H9 (cell line): ENCODE results near the gene ERAP2. TPM values are rescaled to one million over a fixed set of nuclear protein-coding genes. Genes with fewer than 3 reads are reported as not detected.

Experiments
- DNase-seq: peaks from one replicate; pipeline ENCODE4 v3.0.0-alpha.2; 2017
- H2AFZ ChIP-seq: one replicate; pipeline ENCODE4 v1.6.1; 2013; ENCODE audit warnings: mild to moderate bottlenecking, low read length, control low read depth, moderate library complexity
- H2AK5ac ChIP-seq: 2 replicates; pipeline ENCODE4 v1.6.1; 2013; ENCODE audit warnings: low read length, control low read depth, mixed read lengths; ENCODE audit not compliant: insufficient read length
- H2BK120ac ChIP-seq: one replicate; pipeline ENCODE4 v1.6.1; 2013; ENCODE audit warnings: low read depth, mild to moderate bottlenecking, low read length, control low read depth, inconsistent platforms; ENCODE audit not compliant: poor library complexity, severe bottlenecking
- H2BK12ac ChIP-seq: 2 replicates; pipeline ENCODE4 v1.6.1; 2013; ENCODE audit warnings: low read length, control low read depth, mixed read lengths, low read depth; ENCODE audit not compliant: insufficient read length
- H2BK15ac ChIP-seq: 2 replicates; pipeline ENCODE4 v1.6.1; 2013; ENCODE audit warnings: low read depth, low read length, control low read depth
- H2BK20ac ChIP-seq: one replicate; pipeline ENCODE4 v1.6.1; 2013; ENCODE audit warnings: low read depth, mild to moderate bottlenecking, low read length, control low read depth, inconsistent platforms; ENCODE audit not compliant: poor library complexity, severe bottlenecking
- H2BK5ac ChIP-seq: 2 replicates; pipeline ENCODE4 v1.6.1; 2013; ENCODE audit warnings: low read length, control low read depth, mixed read lengths; ENCODE audit not compliant: insufficient read length
- H3K14ac ChIP-seq: 2 replicates; pipeline ENCODE4 v1.6.1; 2013; ENCODE audit warnings: low read length, control low read depth; ENCODE audit not compliant: insufficient read depth
- H3K18ac ChIP-seq: 2 replicates; pipeline ENCODE4 v1.6.1; 2013; ENCODE audit warnings: low read depth, mild to moderate bottlenecking, mixed read lengths, low read length, control low read depth; ENCODE audit not compliant: insufficient read length
- H3K23ac ChIP-seq: 2 replicates; pipeline ENCODE4 v1.6.1; 2013; ENCODE audit warnings: low read length, control low read depth, mixed read lengths, low read depth; ENCODE audit not compliant: insufficient read length
- H3K23me2 ChIP-seq: 2 replicates; pipeline ENCODE4 v1.6.1; 2013; ENCODE audit warnings: low read depth, mild to moderate bottlenecking, mixed read lengths, low read length, control low read depth; ENCODE audit not compliant: insufficient read length, poor library complexity, severe bottlenecking
- H3K27ac ChIP-seq: 2 replicates; pipeline ENCODE4 v1.5.1; 2013; ENCODE audit warnings: low read length, control low read depth, mixed read lengths, low read depth; ENCODE audit not compliant: insufficient read length
- H3K27me3 ChIP-seq: 2 replicates; pipeline ENCODE4 v1.6.1; 2013; ENCODE audit warnings: low read length, control low read depth, inconsistent platforms; ENCODE audit not compliant: insufficient read depth
- H3K4ac ChIP-seq: 2 replicates; pipeline ENCODE4 v1.6.1; 2013; ENCODE audit warnings: low read depth, mild to moderate bottlenecking, control low read depth, inconsistent platforms, low read length, moderate library complexity
- H3K4me1 ChIP-seq: 2 replicates; pipeline ENCODE4 v1.6.1; 2013; ENCODE audit warnings: low read length, control low read depth, inconsistent platforms; ENCODE audit not compliant: insufficient read depth
- H3K4me2 ChIP-seq: 2 replicates; pipeline ENCODE4 v1.6.1; 2013; ENCODE audit warnings: low read length, control low read depth, mixed read lengths; ENCODE audit not compliant: insufficient read length, insufficient read depth
- H3K56ac ChIP-seq: 2 replicates; pipeline ENCODE4 v1.6.1; 2013; ENCODE audit warnings: low read depth, mild to moderate bottlenecking, mixed read lengths, low read length, control low read depth; ENCODE audit not compliant: insufficient read length
- H3K79me1 ChIP-seq: 2 replicates; pipeline ENCODE4 v1.6.1; 2013; ENCODE audit warnings: low read depth, mild to moderate bottlenecking, moderate library complexity, low read length, control low read depth, inconsistent platforms; ENCODE audit not compliant: insufficient read depth, poor library complexity, severe bottlenecking
- H3K79me2 ChIP-seq: 2 replicates; pipeline ENCODE4 v1.6.1; 2013; ENCODE audit warnings: low read length, control low read depth, inconsistent platforms; ENCODE audit not compliant: insufficient read depth
- H3K9ac ChIP-seq: 2 replicates; pipeline ENCODE4 v1.6.1; 2013; ENCODE audit warnings: low read length, control low read depth, mixed read lengths; ENCODE audit not compliant: insufficient read length; ENCODE audit errors: extremely low read depth
- H3K9me3 ChIP-seq: one replicate; pipeline ENCODE4 v1.6.1; 2013; ENCODE audit warnings: low read depth, low read length, inconsistent platforms; ENCODE audit not compliant: control insufficient read depth
- H3T11ph ChIP-seq: one replicate; pipeline ENCODE4 v1.6.1; 2013; ENCODE audit warnings: mild to moderate bottlenecking, low read length, control low read depth, inconsistent platforms
- H4K20me1 ChIP-seq: one replicate; pipeline ENCODE4 v1.6.1; 2013; ENCODE audit not compliant: control insufficient read depth, insufficient read length, insufficient read depth
- H4K5ac ChIP-seq: 2 replicates; pipeline ENCODE4 v1.6.1; 2013; ENCODE audit warnings: low read depth, mild to moderate bottlenecking, mixed read lengths, low read length, control low read depth; ENCODE audit not compliant: insufficient read length
- H4K8ac ChIP-seq: replicated peaks from 2 replicates; pipeline ENCODE4 v1.6.1; 2013; ENCODE audit warnings: low read length, control low read depth, mixed read lengths, low read depth; ENCODE audit not compliant: insufficient read length
- H4K91ac ChIP-seq: 2 replicates; pipeline ENCODE4 v1.6.1; 2013; ENCODE audit warnings: low read depth, mild to moderate bottlenecking, moderate library complexity, mixed read lengths, low read length, control low read depth; ENCODE audit not compliant: insufficient read length
- H3K27ac Mint-ChIP-seq, 3 experiments: 2 replicates in 2 of 3; 3 replicates in 1 of 3; pipeline ENCODE4 v1.8.0; 2020 to 2021; ENCODE audit warnings: mixed read lengths in 3 of 3, mild to moderate bottlenecking in 1 of 3, moderate library complexity in 1 of 3
- H3K27me3 Mint-ChIP-seq: 2 replicates; pipeline ENCODE4 v1.8.0; 2021; ENCODE audit warnings: low read depth, mild to moderate bottlenecking, moderate library complexity, mixed read lengths
- H3K36me3 Mint-ChIP-seq, 3 experiments: 2 replicates in 2 of 3; 3 replicates in 1 of 3; pipeline ENCODE4 v1.8.0; 2020 to 2021; ENCODE audit warnings: low read depth in 3 of 3, mixed read lengths in 3 of 3; ENCODE audit not compliant: insufficient read depth in 1 of 3
- H3K4me1 Mint-ChIP-seq, 2 experiments: 2 replicates each; pipeline ENCODE4 v1.8.0; 2020; ENCODE audit warnings: mixed read lengths in 2 of 2
- H3K4me3 Mint-ChIP-seq, 2 experiments: 2 replicates in 1 of 2; 3 replicates in 1 of 2; pipeline ENCODE4 v1.8.0; 2020 to 2021; ENCODE audit warnings: mild to moderate bottlenecking in 2 of 2, mixed read lengths in 2 of 2, moderate library complexity in 1 of 2
- H3K9me3 Mint-ChIP-seq, 2 experiments: 2 replicates in 1 of 2; 3 replicates in 1 of 2; pipeline ENCODE4 v1.8.0; 2020; ENCODE audit warnings: mild to moderate bottlenecking in 2 of 2, mixed read lengths in 2 of 2, moderate library complexity in 1 of 2
- WGBS: extraction: QIAGEN DNeasy Blood & Tissue Kit; methylation state at CpG from one replicate; pipeline ENCODE4 v1.1.7; 2013; ENCODE audit warnings: missing lambda C conversion rate, low lambda C conversion rate, mixed read lengths; ENCODE audit not compliant: insufficient read length; ENCODE audit errors: extremely low coverage; 5-methylcytosine and 5-hydroxymethylcytosine counted together
- total RNA-seq: library from RNA; stranded (reverse); gene quantifications from 2 replicates; pipeline ENCODE4 v1.2.1, GENCODE V29; 2021
- TF ChIP-seq, protein P1 (sequence below): fragments of 200-600 bp; sonication (generic); conservative IDR thresholded peaks from 3 replicates; pipeline ENCODE4 v1.8.0; 2021; ENCODE audit warnings: antibody characterized with exemption, mild to moderate bottlenecking

The ERAP2 gene
- total RNA-seq, 1 experiment from 2014 or later: 0.09 TPM

DNA sequence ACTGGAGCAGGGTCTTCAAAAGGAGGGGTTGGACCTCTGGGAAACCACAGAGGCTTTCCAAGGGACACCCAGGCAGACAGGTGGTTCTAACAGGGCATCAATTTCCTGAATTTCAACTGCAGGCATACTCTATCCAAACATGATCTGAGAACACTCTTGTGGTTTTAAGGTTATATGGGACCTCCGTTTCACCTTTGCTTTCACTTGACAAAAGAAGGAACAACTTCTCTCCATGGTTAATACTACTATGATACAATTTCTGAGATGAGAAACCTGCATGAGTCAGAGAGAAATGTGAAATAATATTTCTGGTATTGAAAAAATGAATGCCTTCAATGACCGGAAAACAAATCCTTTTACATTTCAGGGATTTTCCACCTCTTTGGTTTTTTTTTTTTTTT lies 40.5 kb upstream of the ERAP2 start:
- no peak overlapping the region for H3K9ac ChIP-seq
- H3K4ac ChIP-seq: no peak overlapping the region

More for the DNA sequence above, 40.5 kb upstream of the ERAP2 start:
- Histone ChIP-seq H2BK120ac (no peak overlapping the region), H3K79me2 (no peaks in the 10 kb centered on the region), H3K9me3 (no peaks in the 10 kb centered on the region), H2BK15ac (no peak overlapping the region), H2BK5ac (no peak overlapping the region), H3K23me2 (no peaks in the 10 kb centered on the region), H2BK12ac (no peak overlapping the region), H3T11ph (no peak overlapping the region), H3K27ac (no peak overlapping the region), H3K4me2 (no peak overlapping the region), H4K5ac (no peak overlapping the region), H4K20me1 (no peaks in the 10 kb centered on the region), H3K14ac (no peak overlapping the region), H3K56ac (no peak overlapping the region), H3K79me1 (no peaks in the 10 kb centered on the region), H3K4me1 (no peaks in the 10 kb centered on the region), H3K18ac (no peak overlapping the region), H4K8ac (no peak overlapping the region), H2AK5ac (no peak overlapping the region), H2AFZ (no peak overlapping the region), H3K27me3 (no peaks in the 10 kb centered on the region), H3K23ac (no peak overlapping the region), H2BK20ac (no peak overlapping the region), H4K91ac (no peak overlapping the region)
- DNase-seq: no peak
- H3K4me3 Mint-ChIP-seq: no peak overlapping the region
- H3K4me1 Mint-ChIP-seq: peaks cover 0 to 11% of the 10 kb centered on the region in 2 experiments; a peak in 2 of 4 replicates
- H3K27me3 Mint-ChIP-seq: peaks cover 3% of the 10 kb centered on the region; the same call in 1 of the 2 replicates
- H3K36me3 Mint-ChIP-seq: no peaks in the 10 kb centered on the region
- no CpG with 5 or more reads among the region's 2 CpGs for WGBS
- no peaks in the 10 kb centered on the region; a peak in 1 of 5 replicates for H3K9me3 Mint-ChIP-seq
- TF ChIP-seq, protein P1, sequence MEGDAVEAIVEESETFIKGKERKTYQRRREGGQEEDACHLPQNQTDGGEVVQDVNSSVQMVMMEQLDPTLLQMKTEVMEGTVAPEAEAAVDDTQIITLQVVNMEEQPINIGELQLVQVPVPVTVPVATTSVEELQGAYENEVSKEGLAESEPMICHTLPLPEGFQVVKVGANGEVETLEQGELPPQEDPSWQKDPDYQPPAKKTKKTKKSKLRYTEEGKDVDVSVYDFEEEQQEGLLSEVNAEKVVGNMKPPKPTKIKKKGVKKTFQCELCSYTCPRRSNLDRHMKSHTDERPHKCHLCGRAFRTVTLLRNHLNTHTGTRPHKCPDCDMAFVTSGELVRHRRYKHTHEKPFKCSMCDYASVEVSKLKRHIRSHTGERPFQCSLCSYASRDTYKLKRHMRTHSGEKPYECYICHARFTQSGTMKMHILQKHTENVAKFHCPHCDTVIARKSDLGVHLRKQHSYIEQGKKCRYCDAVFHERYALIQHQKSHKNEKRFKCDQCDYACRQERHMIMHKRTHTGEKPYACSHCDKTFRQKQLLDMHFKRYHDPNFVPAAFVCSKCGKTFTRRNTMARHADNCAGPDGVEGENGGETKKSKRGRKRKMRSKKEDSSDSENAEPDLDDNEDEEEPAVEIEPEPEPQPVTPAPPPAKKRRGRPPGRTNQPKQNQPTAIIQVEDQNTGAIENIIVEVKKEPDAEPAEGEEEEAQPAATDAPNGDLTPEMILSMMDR: no peak
- H3K27ac Mint-ChIP-seq: no peak overlapping the region
